Type B pancreatic cell (in vitro differentiated cells): Measurements from ENCODE around the gene FYTTD1. TPM values are rescaled to one million over a fixed set of nuclear protein-coding genes. Genes with fewer than 3 reads are reported as not detected.
A peak's percentile ranks its signal among the peaks of the same experiment; 100 is the strongest.

ENCODE experiments used
- DNase-seq: peaks from one replicate; pipeline ENCODE4 v3.0.0; 2021; ENCODE audit warnings: mixed read lengths; ENCODE audit not compliant: unreplicated experiment; ENCODE audit errors: extremely low spot score
- H3K27ac Mint-ChIP-seq: 2 replicates; pipeline ENCODE4 v1.8.0; 2021; ENCODE audit warnings: mild to moderate bottlenecking, mixed read lengths
- H3K27me3 Mint-ChIP-seq: 2 replicates; pipeline ENCODE4 v1.8.0; 2021; ENCODE audit warnings: mixed read lengths
- H3K36me3 Mint-ChIP-seq: 2 replicates; pipeline ENCODE4 v1.8.0; 2021; ENCODE audit warnings: mixed read lengths
- H3K4me1 Mint-ChIP-seq: one replicate; pipeline ENCODE4 v1.8.0; 2021; ENCODE audit warnings: mixed read lengths; ENCODE audit not compliant: unreplicated experiment
- H3K4me3 Mint-ChIP-seq: 2 replicates; pipeline ENCODE4 v1.8.0; 2021; ENCODE audit warnings: mild to moderate bottlenecking, mixed read lengths
- H3K9me3 Mint-ChIP-seq: 2 replicates; pipeline ENCODE4 v1.8.0; 2021; ENCODE audit warnings: mixed read lengths
- total RNA-seq: library from RNA; stranded (reverse); gene quantifications from 2 replicates; pipeline ENCODE4 v1.2.1, GENCODE V29; 2021; ENCODE audit warnings: low replicate concordance
- TF ChIP-seq, protein P1 (sequence below): fragments of 200-600 bp; sonication (generic); conservative IDR thresholded peaks from 2 replicates; pipeline ENCODE4 v1.5.0; 2021; ENCODE audit warnings: antibody characterized with exemption, mild to moderate bottlenecking

The FYTTD1 gene
- total RNA-seq, 1 donor from 2014 or later = 58.8 TPM

- Mint-ChIP-seq H3K27me3 (no peaks in the 10 kb centered on the region), H3K36me3 (peaks cover 3% of the 10 kb centered on the region), H3K9me3 (no peaks in the 10 kb centered on the region), H3K4me1 (peaks cover 18% of the 10 kb centered on the region), H3K4me3 (peak overlapping the region; percentile 82), H3K27ac (peak overlapping the region; percentile 99)
- DNase-seq = no peak
- TF ChIP-seq, protein P1, sequence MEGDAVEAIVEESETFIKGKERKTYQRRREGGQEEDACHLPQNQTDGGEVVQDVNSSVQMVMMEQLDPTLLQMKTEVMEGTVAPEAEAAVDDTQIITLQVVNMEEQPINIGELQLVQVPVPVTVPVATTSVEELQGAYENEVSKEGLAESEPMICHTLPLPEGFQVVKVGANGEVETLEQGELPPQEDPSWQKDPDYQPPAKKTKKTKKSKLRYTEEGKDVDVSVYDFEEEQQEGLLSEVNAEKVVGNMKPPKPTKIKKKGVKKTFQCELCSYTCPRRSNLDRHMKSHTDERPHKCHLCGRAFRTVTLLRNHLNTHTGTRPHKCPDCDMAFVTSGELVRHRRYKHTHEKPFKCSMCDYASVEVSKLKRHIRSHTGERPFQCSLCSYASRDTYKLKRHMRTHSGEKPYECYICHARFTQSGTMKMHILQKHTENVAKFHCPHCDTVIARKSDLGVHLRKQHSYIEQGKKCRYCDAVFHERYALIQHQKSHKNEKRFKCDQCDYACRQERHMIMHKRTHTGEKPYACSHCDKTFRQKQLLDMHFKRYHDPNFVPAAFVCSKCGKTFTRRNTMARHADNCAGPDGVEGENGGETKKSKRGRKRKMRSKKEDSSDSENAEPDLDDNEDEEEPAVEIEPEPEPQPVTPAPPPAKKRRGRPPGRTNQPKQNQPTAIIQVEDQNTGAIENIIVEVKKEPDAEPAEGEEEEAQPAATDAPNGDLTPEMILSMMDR = no peak
Measured at GRCh38 chr3:197734667-197735318, 14.9 kb upstream of the FYTTD1 start.

DNA sequence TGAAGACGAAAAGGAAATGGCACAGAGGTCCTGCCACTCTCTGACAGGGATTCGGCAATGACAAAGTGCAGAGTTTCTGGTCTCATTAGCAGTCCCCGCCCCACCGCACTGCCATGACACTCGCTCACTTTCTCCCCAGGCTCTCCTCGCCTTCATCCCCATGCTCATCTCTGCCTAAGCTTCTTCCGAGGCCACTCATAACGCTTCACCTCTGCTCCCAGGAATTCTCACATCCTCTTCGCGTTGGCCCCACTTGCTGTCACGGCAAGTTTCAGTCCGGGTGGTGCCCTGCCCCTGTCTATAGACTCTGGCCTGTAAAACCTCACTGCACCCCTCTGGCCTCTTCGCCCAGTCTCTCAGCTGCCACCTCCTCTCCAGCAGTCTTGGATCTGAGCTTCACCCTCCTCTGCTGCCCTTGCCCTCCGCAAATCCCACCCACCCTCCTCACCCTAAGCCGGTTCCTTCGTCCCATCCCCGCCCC is 13.6 kb upstream of the FYTTD1 start:
- Mint-ChIP-seq H3K4me3 (peak overlapping the region; percentile 96), H3K27ac (peak overlapping the region; percentile 99), H3K4me1 (peaks cover 18% of the 10 kb centered on the region), H3K36me3 (no peaks in the 10 kb centered on the region), H3K27me3 (no peaks in the 10 kb centered on the region), H3K9me3 (no peaks in the 10 kb centered on the region)
- TF ChIP-seq, protein P1 = no peak
- no peak for DNase-seq

GRCh38 chr3:197736491-197737318 is 13.0 kb upstream of the FYTTD1 start, which contains the start of gene RUBCN:
RUBCN (minus strand) TSS chr3:197736904; CDS start chr3:197736719, 185 bp downstream.
- Mint-ChIP-seq H3K36me3 (no peaks in the 10 kb centered on the region), H3K4me3 (peak within 1 kb of the TSS; percentile 96), H3K27me3 (no peaks in the 10 kb centered on the region), H3K27ac (peak within 1 kb of the TSS; percentile 99), H3K4me1 (peaks cover 18% of the 10 kb centered on the region), H3K9me3 (no peaks in the 10 kb centered on the region)
- peak; percentile 95 for DNase-seq
- TF ChIP-seq, protein P1 = no peak

GRCh38 chr3:197737319-197737649 is 12.4 kb upstream of the FYTTD1 start:
- Mint-ChIP-seq H3K9me3 (no peaks in the 10 kb centered on the region), H3K27ac (peak overlapping the region; percentile 95), H3K36me3 (no peaks in the 10 kb centered on the region), H3K4me3 (peak overlapping the region; percentile 96), H3K27me3 (no peaks in the 10 kb centered on the region), H3K4me1 (peaks cover 18% of the 10 kb centered on the region)
- TF ChIP-seq, protein P1 = no peak
- no peak for DNase-seq

DNA sequence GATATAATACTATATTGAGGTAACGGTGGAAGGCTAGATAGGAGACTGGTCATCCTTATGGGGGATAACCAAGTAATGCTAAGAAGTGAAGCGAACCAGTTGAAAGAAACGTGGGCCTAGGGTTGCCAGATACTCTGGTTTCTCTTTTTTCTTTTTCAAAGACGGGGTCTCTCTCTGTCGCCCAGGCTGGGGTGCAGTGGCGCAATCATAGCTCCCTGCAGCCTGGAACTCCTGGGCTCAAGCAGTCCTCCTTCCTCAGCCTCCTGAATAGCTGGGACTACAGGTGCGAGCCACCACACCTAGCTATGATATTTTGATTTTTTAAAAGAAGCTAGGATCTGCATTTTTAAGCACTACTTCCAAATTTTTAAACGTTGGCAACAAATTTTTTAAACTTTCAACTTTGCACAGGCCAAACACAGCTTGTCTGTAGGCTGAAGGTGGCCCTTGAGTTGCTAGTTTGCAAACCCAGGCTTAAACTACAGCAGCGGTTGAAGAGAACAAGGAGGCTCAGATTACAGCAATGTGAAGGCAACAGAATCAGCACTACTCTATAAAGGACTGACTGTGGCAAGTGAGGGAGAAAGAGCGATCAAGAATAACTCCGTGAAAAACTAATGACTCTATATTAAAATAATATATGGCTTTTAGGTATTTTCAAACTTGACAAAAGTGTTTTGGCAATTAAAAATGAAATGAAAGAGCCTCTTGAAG is 11.8 kb upstream of the FYTTD1 start:
- Mint-ChIP-seq H3K4me1 (peaks cover 18% of the 10 kb centered on the region), H3K27me3 (no peaks in the 10 kb centered on the region), H3K27ac (peak overlapping the region; percentile 95), H3K36me3 (no peaks in the 10 kb centered on the region), H3K9me3 (no peaks in the 10 kb centered on the region), H3K4me3 (peak overlapping the region; percentile 96)
- DNase-seq = no peak
- TF ChIP-seq, protein P1 = no peak
